SK-N-SH (cell line): ENCODE results near the gene ELAPOR1. TPM values are rescaled to one million over a fixed set of nuclear protein-coding genes. Genes with fewer than 3 reads are reported as not detected.

Experiments
- CTCF ChIA-PET: fragments of 300-600, 350-600 bp; formaldehyde crosslinking; extraction: SDS; loops from one replicate; lab custom pipeline; 2021; lab: Yijun Ruan, JAX
- POLR2A ChIA-PET: fragments of 350-600 bp; sonication (Branson Sonifier 250); formaldehyde crosslinking; extraction: SDS; loops from one replicate; lab custom pipeline; 2020; ENCODE audit warnings: antibody characterized with exemption, inconsistent platforms; lab: Yijun Ruan, JAX
- DNase-seq: peaks from one replicate; pipeline ENCODE4 v3.0.0; 2012
- H2AFZ ChIP-seq: fragments of 200-600 bp; sonication (generic); 2 replicates; pipeline ENCODE4 v1.8.1; 2016; ENCODE audit warnings: antibody characterized with exemption, mild to moderate bottlenecking, low read depth
- H3F3A ChIP-seq: fragments of 200-600 bp; sonication (generic); replicated peaks from 2 replicates; pipeline ENCODE3; 2016; ENCODE audit warnings: antibody characterized with exemption, mild to moderate bottlenecking; ENCODE audit not compliant: insufficient read depth
- H3K27ac ChIP-seq, 2 experiments: fragments of 200-500 bp in 1 of 2; fragments of 200-600 bp in 1 of 2; sonication (Bioruptor generic) in 1 of 2; sonication (generic), shearing (Covaris generic) in 1 of 2; 2 replicates each; pipeline versions ENCODE4 v1.5.1 to v1.6.1; 2014 to 2016; ENCODE audit warnings: low read depth in 2 of 2, inconsistent platforms in 1 of 2, low read length in 1 of 2, mild to moderate bottlenecking in 1 of 2, mixed read lengths in 1 of 2
- H3K27me3 ChIP-seq: fragments of 200-600 bp; sonication (generic), shearing (Covaris generic); 2 replicates; pipeline ENCODE4 v1.6.1; 2016; ENCODE audit warnings: mixed run types; ENCODE audit not compliant: insufficient read depth
- H3K36me3 ChIP-seq, 2 experiments: fragments of 200-500 bp in 1 of 2; fragments of 200-600 bp in 1 of 2; sonication (Bioruptor generic) in 1 of 2; sonication (generic) in 1 of 2; replicated peaks in 1 of 2; 2 replicates each; pipeline versions ENCODE3 to v1.5.1; 2014 to 2016; ENCODE audit warnings: low read length in 1 of 2, mild to moderate bottlenecking in 1 of 2; ENCODE audit not compliant: insufficient read depth in 2 of 2, control insufficient read depth in 1 of 2
- H3K4me1 ChIP-seq, 2 experiments: fragments of 200-500 bp in 1 of 2; fragments of 200-600 bp in 1 of 2; sonication (Bioruptor generic) in 1 of 2; sonication (generic), shearing (Covaris generic) in 1 of 2; 2 replicates each; pipeline versions ENCODE4 v1.5.1 to v1.6.1; 2014 to 2016; ENCODE audit warnings: low read depth in 1 of 2, low read length in 1 of 2, mixed run types in 1 of 2; ENCODE audit not compliant: insufficient read depth in 2 of 2, control insufficient read depth in 1 of 2
- H3K4me2 ChIP-seq: fragments of 200-600 bp; sonication (generic), shearing (Covaris generic); 2 replicates; pipeline ENCODE4 v1.6.1; 2017; ENCODE audit warnings: mixed run types
- H3K4me3 ChIP-seq, 2 experiments: fragments of 200-500 bp in 1 of 2; fragments of 200-600 bp in 1 of 2; sonication (Bioruptor generic) in 1 of 2; sonication (generic), shearing (Covaris generic) in 1 of 2; 2 replicates each; pipeline versions ENCODE4 v1.5.1 to v1.8.1; 2014 to 2016; ENCODE audit warnings: low read depth in 2 of 2, inconsistent platforms in 1 of 2, low read length in 1 of 2, mild to moderate bottlenecking in 1 of 2, mixed read lengths in 1 of 2, moderate library complexity in 1 of 2
- H3K79me2 ChIP-seq: fragments of 200-600 bp; sonication (generic); 2 replicates; pipeline ENCODE4 v1.8.1; 2017; ENCODE audit warnings: mild to moderate bottlenecking; ENCODE audit not compliant: insufficient read depth
- H3K9ac ChIP-seq: fragments of 200-600 bp; sonication (generic); 2 replicates; pipeline ENCODE4 v1.6.1; 2017; ENCODE audit warnings: mixed run types
- H3K9me2 ChIP-seq: fragments of 200-600 bp; sonication (generic); 2 replicates; pipeline ENCODE4 v1.6.1; 2017; ENCODE audit warnings: mixed run types
- H3K9me3 ChIP-seq: fragments of 200-600 bp; sonication (generic); 2 replicates; pipeline ENCODE4 v1.6.1; 2017; ENCODE audit warnings: mixed run types, mild to moderate bottlenecking, moderate library complexity
- H4K20me1 ChIP-seq: fragments of 200-600 bp; sonication (generic); 2 replicates; pipeline ENCODE4 v1.6.1; 2017; ENCODE audit warnings: mild to moderate bottlenecking, mixed run types; ENCODE audit not compliant: insufficient read depth
- CHD2 ChIP-seq: fragments of 150-350 bp; IDR thresholded peaks from 2 replicates; pipeline ENCODE4 v1.6.1; 2018; ENCODE audit warnings: low read length; ENCODE audit not compliant: partially characterized antibody
- ELF1 ChIP-seq: IDR thresholded peaks from 2 replicates; pipeline ENCODE4 v1.4.0; 2012
- FOXJ3 ChIP-seq: sonication (generic); formaldehyde crosslinking; IDR thresholded peaks from 2 replicates; pipeline ENCODE4 v1.5.1; 2020; ENCODE audit warnings: mild to moderate bottlenecking, missing genetic modification reagents
- GABPA ChIP-seq: IDR thresholded peaks from 2 replicates; pipeline ENCODE4 v1.4.0; 2012; ENCODE audit warnings: low read depth, mild to moderate bottlenecking
- MEF2A ChIP-seq: IDR thresholded peaks from 2 replicates; pipeline ENCODE4 v1.4.0; 2012; ENCODE audit warnings: low read depth, borderline replicate concordance
- NRF1 ChIP-seq: IDR thresholded peaks from 2 replicates; pipeline ENCODE4 v1.6.1; 2012; ENCODE audit warnings: low read depth, mild to moderate bottlenecking, low read length
- POLR2AphosphoS5 ChIP-seq: IDR thresholded peaks from 2 replicates; pipeline ENCODE4 v1.6.1; 2012; ENCODE audit warnings: low read depth, low read length
- RAD21 ChIP-seq: IDR thresholded peaks from 2 replicates; pipeline ENCODE4 v1.6.1; 2012; ENCODE audit warnings: mild to moderate bottlenecking, low read length
- RCOR1 ChIP-seq: fragments of 150-350 bp; IDR thresholded peaks from 2 replicates; pipeline ENCODE4 v1.6.1; 2017; ENCODE audit warnings: antibody characterized with exemption, low read length
- RXRA ChIP-seq: IDR thresholded peaks from 2 replicates; pipeline ENCODE4 v1.4.0; 2012; ENCODE audit warnings: low read depth, mild to moderate bottlenecking, borderline replicate concordance
- SIN3A ChIP-seq: IDR thresholded peaks from 2 replicates; pipeline ENCODE4 v1.6.1; 2012; ENCODE audit warnings: low read depth, mild to moderate bottlenecking, low read length, moderate library complexity, borderline replicate concordance
- TCF12 ChIP-seq: IDR thresholded peaks from 2 replicates; pipeline ENCODE4 v1.4.0; 2012
- TEAD4 ChIP-seq: IDR thresholded peaks from 2 replicates; pipeline ENCODE4 v1.4.0; 2012; ENCODE audit warnings: mild to moderate bottlenecking, borderline replicate concordance; ENCODE audit not compliant: insufficient read depth
- USF1 ChIP-seq: IDR thresholded peaks from 2 replicates; pipeline ENCODE4 v1.4.0; 2012; ENCODE audit warnings: low read depth, borderline replicate concordance
- YY1 ChIP-seq: IDR thresholded peaks from 2 replicates; pipeline ENCODE4 v1.4.0; 2012; ENCODE audit warnings: low read depth, mild to moderate bottlenecking
- WGBS: methylation state at CpG from one replicate; pipeline ENCODE4 v1.1.6; 2017; ENCODE audit warnings: low lambda C conversion rate; 5-methylcytosine and 5-hydroxymethylcytosine counted together
- polyA plus RNA-seq, 3 experiments: library from polyadenylated mRNA; depleted of rRNA; stranded (reverse); fragments of >200 nt; gene quantifications; 2 replicates each; pipeline ENCODE4 v1.2.3, GENCODE V29; 2012
- TF ChIP-seq, protein P1 (sequence below): IDR thresholded peaks from 2 replicates; pipeline ENCODE4; 2012
- TF ChIP-seq, protein P2 (sequence below): fragments of 150-350 bp; IDR thresholded peaks from 2 replicates; pipeline ENCODE4 v1.6.1; 2016; ENCODE audit warnings: mild to moderate bottlenecking, low read depth, low read length
- TF ChIP-seq, protein P3 (sequence below): IDR thresholded peaks from 2 replicates; pipeline ENCODE4 v1.6.1; 2012; ENCODE audit warnings: mild to moderate bottlenecking, low read depth, low read length, moderate library complexity
- TF ChIP-seq, protein P4 (sequence below): fragments of 150-350 bp; IDR thresholded peaks from 2 replicates; pipeline ENCODE4 v1.6.1; 2017; ENCODE audit warnings: antibody characterized with exemption, low read length, low read depth, borderline replicate concordance

ELAPOR1 gene
- polyA plus RNA-seq, 1 of the 3 experiments (the other 2 are of a cell fraction) = 1.2 TPM

DNA sequence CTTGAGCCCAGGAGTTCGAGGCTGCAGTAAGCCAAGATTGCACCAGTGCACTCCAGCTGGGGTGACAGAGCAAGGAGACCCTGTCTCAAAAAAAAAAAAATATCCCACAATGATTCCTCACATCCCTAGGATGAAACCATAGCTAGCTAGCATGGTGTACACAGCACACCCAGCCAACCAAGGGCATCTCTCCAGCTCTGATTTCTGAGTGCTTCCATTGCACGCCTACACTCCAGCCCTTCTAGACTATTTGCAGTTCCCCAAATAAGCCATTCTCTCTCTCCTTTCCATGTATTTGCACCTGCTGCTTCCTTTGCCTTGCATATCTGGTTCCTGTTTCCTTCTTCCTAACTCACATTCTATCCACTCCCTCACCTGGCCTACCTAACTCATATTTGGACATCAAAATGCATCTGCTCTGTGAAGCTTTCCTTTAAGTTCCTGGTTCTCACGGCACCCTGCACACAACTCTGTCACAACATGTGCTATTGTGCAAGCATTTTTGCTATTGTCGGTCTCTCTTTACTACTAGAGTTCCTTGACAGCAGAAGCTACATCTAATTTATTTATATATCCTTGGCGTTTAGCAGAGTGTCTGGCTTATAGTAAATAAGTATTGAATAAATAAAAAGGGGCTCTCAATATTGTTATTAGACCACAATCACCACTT is 2.4 kb upstream of the ELAPOR1 start:
- no peaks in the 10 kb centered on the region for H3K9me3 ChIP-seq
- no peak overlapping the region for H3K4me2 ChIP-seq
- H4K20me1 ChIP-seq = no peaks in the 10 kb centered on the region
- H2AFZ ChIP-seq = no peak overlapping the region
- no peaks in the 10 kb centered on the region for H3K36me3 ChIP-seq
- H3K79me2 ChIP-seq = no peaks in the 10 kb centered on the region
- WGBS = 57% methylated on average over 5 of the region's 5 CpGs
- peaks cover 16% of the 10 kb centered on the region for H3K27me3 ChIP-seq
- H3K27ac ChIP-seq = no peak overlapping the region
- H3K4me1 ChIP-seq = peaks cover 4 to 13% of the 10 kb centered on the region in 2 experiments; a peak in 1 of 4 replicates
- no peaks in the 10 kb centered on the region for H3K9me2 ChIP-seq
- H3K4me3 ChIP-seq = no peak overlapping the region
- no peak overlapping the region for H3K9ac ChIP-seq
- H3F3A ChIP-seq = no peaks in the 10 kb centered on the region
- TF ChIP-seq, protein P1, sequence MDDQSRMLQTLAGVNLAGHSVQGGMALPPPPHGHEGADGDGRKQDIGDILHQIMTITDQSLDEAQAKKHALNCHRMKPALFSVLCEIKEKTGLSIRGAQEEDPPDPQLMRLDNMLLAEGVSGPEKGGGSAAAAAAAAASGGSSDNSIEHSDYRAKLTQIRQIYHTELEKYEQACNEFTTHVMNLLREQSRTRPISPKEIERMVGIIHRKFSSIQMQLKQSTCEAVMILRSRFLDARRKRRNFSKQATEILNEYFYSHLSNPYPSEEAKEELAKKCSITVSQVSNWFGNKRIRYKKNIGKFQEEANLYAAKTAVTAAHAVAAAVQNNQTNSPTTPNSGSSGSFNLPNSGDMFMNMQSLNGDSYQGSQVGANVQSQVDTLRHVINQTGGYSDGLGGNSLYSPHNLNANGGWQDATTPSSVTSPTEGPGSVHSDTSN = no peak
- TF ChIP-seq NRF1 = no peak
- TF ChIP-seq GABPA = no peak
- no peak for TF ChIP-seq USF1
- no peak for TF ChIP-seq TCF12
- TF ChIP-seq, protein P2, sequence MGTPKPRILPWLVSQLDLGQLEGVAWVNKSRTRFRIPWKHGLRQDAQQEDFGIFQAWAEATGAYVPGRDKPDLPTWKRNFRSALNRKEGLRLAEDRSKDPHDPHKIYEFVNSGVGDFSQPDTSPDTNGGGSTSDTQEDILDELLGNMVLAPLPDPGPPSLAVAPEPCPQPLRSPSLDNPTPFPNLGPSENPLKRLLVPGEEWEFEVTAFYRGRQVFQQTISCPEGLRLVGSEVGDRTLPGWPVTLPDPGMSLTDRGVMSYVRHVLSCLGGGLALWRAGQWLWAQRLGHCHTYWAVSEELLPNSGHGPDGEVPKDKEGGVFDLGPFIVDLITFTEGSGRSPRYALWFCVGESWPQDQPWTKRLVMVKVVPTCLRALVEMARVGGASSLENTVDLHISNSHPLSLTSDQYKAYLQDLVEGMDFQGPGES = no peak
- TF ChIP-seq TEAD4 = no peak
- TF ChIP-seq RXRA = no peak
- TF ChIP-seq, protein P3, sequence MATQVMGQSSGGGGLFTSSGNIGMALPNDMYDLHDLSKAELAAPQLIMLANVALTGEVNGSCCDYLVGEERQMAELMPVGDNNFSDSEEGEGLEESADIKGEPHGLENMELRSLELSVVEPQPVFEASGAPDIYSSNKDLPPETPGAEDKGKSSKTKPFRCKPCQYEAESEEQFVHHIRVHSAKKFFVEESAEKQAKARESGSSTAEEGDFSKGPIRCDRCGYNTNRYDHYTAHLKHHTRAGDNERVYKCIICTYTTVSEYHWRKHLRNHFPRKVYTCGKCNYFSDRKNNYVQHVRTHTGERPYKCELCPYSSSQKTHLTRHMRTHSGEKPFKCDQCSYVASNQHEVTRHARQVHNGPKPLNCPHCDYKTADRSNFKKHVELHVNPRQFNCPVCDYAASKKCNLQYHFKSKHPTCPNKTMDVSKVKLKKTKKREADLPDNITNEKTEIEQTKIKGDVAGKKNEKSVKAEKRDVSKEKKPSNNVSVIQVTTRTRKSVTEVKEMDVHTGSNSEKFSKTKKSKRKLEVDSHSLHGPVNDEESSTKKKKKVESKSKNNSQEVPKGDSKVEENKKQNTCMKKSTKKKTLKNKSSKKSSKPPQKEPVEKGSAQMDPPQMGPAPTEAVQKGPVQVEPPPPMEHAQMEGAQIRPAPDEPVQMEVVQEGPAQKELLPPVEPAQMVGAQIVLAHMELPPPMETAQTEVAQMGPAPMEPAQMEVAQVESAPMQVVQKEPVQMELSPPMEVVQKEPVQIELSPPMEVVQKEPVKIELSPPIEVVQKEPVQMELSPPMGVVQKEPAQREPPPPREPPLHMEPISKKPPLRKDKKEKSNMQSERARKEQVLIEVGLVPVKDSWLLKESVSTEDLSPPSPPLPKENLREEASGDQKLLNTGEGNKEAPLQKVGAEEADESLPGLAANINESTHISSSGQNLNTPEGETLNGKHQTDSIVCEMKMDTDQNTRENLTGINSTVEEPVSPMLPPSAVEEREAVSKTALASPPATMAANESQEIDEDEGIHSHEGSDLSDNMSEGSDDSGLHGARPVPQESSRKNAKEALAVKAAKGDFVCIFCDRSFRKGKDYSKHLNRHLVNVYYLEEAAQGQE = no peak
- TF ChIP-seq YY1 = no peak
- no peak for TF ChIP-seq FOXJ3 (CRISPR knock-in tag)
- TF ChIP-seq CHD2 = no peak
- TF ChIP-seq SIN3A = no peak
- TF ChIP-seq, protein P4, sequence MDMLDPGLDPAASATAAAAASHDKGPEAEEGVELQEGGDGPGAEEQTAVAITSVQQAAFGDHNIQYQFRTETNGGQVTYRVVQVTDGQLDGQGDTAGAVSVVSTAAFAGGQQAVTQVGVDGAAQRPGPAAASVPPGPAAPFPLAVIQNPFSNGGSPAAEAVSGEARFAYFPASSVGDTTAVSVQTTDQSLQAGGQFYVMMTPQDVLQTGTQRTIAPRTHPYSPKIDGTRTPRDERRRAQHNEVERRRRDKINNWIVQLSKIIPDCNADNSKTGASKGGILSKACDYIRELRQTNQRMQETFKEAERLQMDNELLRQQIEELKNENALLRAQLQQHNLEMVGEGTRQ = no peak
- no peak for TF ChIP-seq ELF1
- TF ChIP-seq MEF2A = no peak
- TF ChIP-seq RAD21 = no peak
- no peak for TF ChIP-seq POLR2AphosphoS5
- no peak for TF ChIP-seq RCOR1
- TF ChIP-seq, all 33 proteins: peak for 0
- POLR2A ChIA-PET = interaction anchor here (0.6 to 2.6 kb wide), 3 partner anchors 11 to 70 kb away, joined by 3 to 19 read pairs (median 4); partner anchors contain the start of gene WDR47
- no peak for DNase-seq
- CTCF ChIA-PET = interaction anchor here (0.7 to 4.4 kb wide), 33 partner anchors 10 to 600 kb away, joined by 3 to 75 read pairs (median 7); partner anchors contain the start of genes CLCC1, PRPF38B, TAF13 and TMEM167B
